NCI-H526 treated with DMSO at 0.1 percent for 48 hours (cell line): ENCODE data around the gene ADAMTS15.
"Not testable (repeated sequence)": the region's sequence is repeated elsewhere in the genome, so short reads cannot be mapped to it uniquely, and the experiment has no call there.

ENCODE experiments used
- DNase-seq: peaks from one replicate; lab custom pipeline; 2025; lab: John Stamatoyannopoulos, UW

ADAMTS15 gene

GRCh38 chr11:130434521-130435223, 13.8 kb upstream of the ADAMTS15 start:
- peak; percentile 90 for DNase-seq

GRCh38 chr11:130435671-130436070, 12.8 kb upstream of the ADAMTS15 start:
- no peak for DNase-seq

GRCh38 chr11:130436171-130436570, 12.3 kb upstream of the ADAMTS15 start:
- DNase-seq, result no peak

- DNase-seq, result no peak
These were observed 10.6 kb upstream of the ADAMTS15 start for GRCh38 chr11:130437848-130438247.

GRCh38 chr11:130438401-130439159, 9.9 kb upstream of the ADAMTS15 start:
- not testable (repeated sequence) for DNase-seq

GRCh38 chr11:130439160-130439519, 9.3 kb upstream of the ADAMTS15 start:
- DNase-seq, result no peak

GRCh38 chr11:130439876-130440275, 8.6 kb upstream of the ADAMTS15 start:
- no peak for DNase-seq

GRCh38 chr11:130441719-130442118, 6.7 kb upstream of the ADAMTS15 start:
- no peak for DNase-seq

GRCh38 chr11:130442737-130443136, 5.7 kb upstream of the ADAMTS15 start:
- no peak for DNase-seq

GRCh38 chr11:130445788-130446187, 2.7 kb upstream of the ADAMTS15 start:
- DNase-seq, result no peak

GRCh38 chr11:130448039-130448415, 418 bp upstream of the ADAMTS15 start:
- DNase-seq, result no peak

GRCh38 chr11:130449310-130449990, 1.0 kb downstream of the ADAMTS15 start:
- DNase-seq, result no peak

- DNase-seq, result no peak
These were observed 1.7 kb downstream of the ADAMTS15 start for GRCh38 chr11:130449996-130450769.

- DNase-seq, result no peak
These were observed 3.0 kb downstream of the ADAMTS15 start for GRCh38 chr11:130451231-130452019.

- no peak for DNase-seq
These were observed 3.7 kb downstream of the ADAMTS15 start for GRCh38 chr11:130452176-130452575.

GRCh38 chr11:130452940-130453339, 4.5 kb downstream of the ADAMTS15 start:
- no peak for DNase-seq

GRCh38 chr11:130454491-130455252, 6.2 kb downstream of the ADAMTS15 start:
- DNase-seq, result no peak

- no peak for DNase-seq
These were observed 7.2 kb downstream of the ADAMTS15 start for GRCh38 chr11:130455483-130456127.

GRCh38 chr11:130456286-130456685, 7.8 kb downstream of the ADAMTS15 start:
- no peak for DNase-seq
